Neural progenitor cell (in vitro differentiated cells): ENCODE measurements around the gene MAST3. TPM values are rescaled to one million over a fixed set of nuclear protein-coding genes. Genes with fewer than 3 reads are reported as not detected.
A peak's percentile ranks its signal among the peaks of the same experiment; 100 is the strongest.

Source experiments
- DNase-seq: peaks from one replicate; pipeline ENCODE4 v3.0.0-alpha.2; 2016; ENCODE audit warnings: low spot score
- H2AFZ ChIP-seq: fragments of 200-600 bp; sonication (generic); replicated peaks from 2 replicates; pipeline ENCODE4 v1.6.1; 2016; ENCODE audit warnings: antibody characterized with exemption
- H3F3A ChIP-seq: fragments of 200-600 bp; sonication (generic); 2 replicates; pipeline ENCODE4 v1.6.1; 2016; ENCODE audit warnings: antibody characterized with exemption, low read depth
- H3K27ac ChIP-seq: fragments of 200-600 bp; sonication (generic); 2 replicates; pipeline ENCODE4 v1.5.1; 2016; ENCODE audit warnings: mild to moderate bottlenecking
- H3K27me3 ChIP-seq: fragments of 200-600 bp; sonication (generic); 2 replicates; pipeline ENCODE4 v1.6.1; 2016; ENCODE audit warnings: mild to moderate bottlenecking, moderate library complexity
- H3K36me3 ChIP-seq: fragments of 200-600 bp; sonication (generic); 2 replicates; pipeline ENCODE4 v1.5.1; 2016
- H3K4me1 ChIP-seq: fragments of 200-600 bp; sonication (generic); 2 replicates; pipeline ENCODE4 v1.6.1; 2016; ENCODE audit warnings: mixed run types
- H3K4me2 ChIP-seq: fragments of 200-600 bp; sonication (generic); 2 replicates; pipeline ENCODE4 v1.6.1; 2016
- H3K4me3 ChIP-seq: fragments of 200-600 bp; sonication (generic); 2 replicates; pipeline ENCODE4 v1.5.1; 2016
- H3K79me2 ChIP-seq: fragments of 200-600 bp; sonication (generic); 2 replicates; pipeline ENCODE4 v1.6.1; 2016; ENCODE audit warnings: low read depth
- H3K9ac ChIP-seq: fragments of 200-600 bp; sonication (generic); 2 replicates; pipeline ENCODE4 v1.6.1; 2016
- H3K9me3 ChIP-seq: fragments of 200-600 bp; sonication (generic); 2 replicates; pipeline ENCODE4 v1.5.1; 2016; ENCODE audit warnings: low read depth
- H4K20me1 ChIP-seq: fragments of 200-600 bp; sonication (generic); 2 replicates; pipeline ENCODE4 v1.6.1; 2016; ENCODE audit warnings: low read depth
- H3K27ac Mint-ChIP-seq: 3 replicates; pipeline ENCODE4 v1.8.0; 2021; ENCODE audit warnings: mixed read lengths
- H3K27me3 Mint-ChIP-seq: 2 replicates; pipeline ENCODE4 v1.8.0; 2022; ENCODE audit warnings: low read depth, mild to moderate bottlenecking, inconsistent platforms, moderate library complexity, mixed read lengths; ENCODE audit not compliant: insufficient read depth
- H3K36me3 Mint-ChIP-seq: 3 replicates; pipeline ENCODE4 v1.8.0; 2021; ENCODE audit warnings: mixed read lengths
- H3K4me1 Mint-ChIP-seq: 3 replicates; pipeline ENCODE4 v1.8.0; 2021; ENCODE audit warnings: mixed read lengths
- H3K4me3 Mint-ChIP-seq: 3 replicates; pipeline ENCODE4 v1.8.0; 2021; ENCODE audit warnings: mild to moderate bottlenecking, moderate library complexity, mixed read lengths
- H3K9me3 Mint-ChIP-seq: 3 replicates; pipeline ENCODE4 v1.8.0; 2020; ENCODE audit warnings: mixed read lengths
- CTCF ChIP-seq: fragments of 200-600 bp; sonication (generic); IDR thresholded peaks from 2 replicates; pipeline ENCODE4 v1.5.1; 2017; ENCODE audit warnings: antibody characterized with exemption, mild to moderate bottlenecking
- EZH2 ChIP-seq: fragments of 200-600 bp; sonication (generic); IDR thresholded peaks from 2 replicates; pipeline ENCODE4 v1.6.1; 2017; ENCODE audit warnings: antibody characterized with exemption, mild to moderate bottlenecking, moderate library complexity
- EZH2phosphoT487 ChIP-seq: fragments of 200-600 bp; sonication (generic); IDR thresholded peaks from 2 replicates; pipeline ENCODE4 v1.6.1; 2017; ENCODE audit warnings: antibody characterized with exemption
- total RNA-seq: library from RNA; depleted of rRNA; stranded (reverse); fragments of >200 nt; gene quantifications from 2 replicates; pipeline ENCODE4 v1.2.3, GENCODE V29; 2015; ENCODE audit warnings: low replicate concordance

MAST3 gene
- total RNA-seq, 1 donor from 2014 or later: 2.1 TPM

- peaks cover 17% of the 10 kb centered on the region for H3F3A ChIP-seq
- H3K36me3 Mint-ChIP-seq: no peaks in the 10 kb centered on the region
- H3K27ac Mint-ChIP-seq: peak overlapping the region; percentile 41
- no peak overlapping the region for H3K4me3 ChIP-seq
- no peaks in the 10 kb centered on the region for H3K9me3 ChIP-seq
- peaks cover 31% of the 10 kb centered on the region for H3K27me3 Mint-ChIP-seq
- H3K27me3 ChIP-seq: peaks cover 30% of the 10 kb centered on the region
- no peak overlapping the region for H3K9ac ChIP-seq
- no peaks in the 10 kb centered on the region for H3K36me3 ChIP-seq
- no peak overlapping the region for H3K4me3 Mint-ChIP-seq
- H4K20me1 ChIP-seq: no peaks in the 10 kb centered on the region
- no peak overlapping the region for H2AFZ ChIP-seq
- TF ChIP-seq EZH2phosphoT487 (no peak), EZH2 (no peak), CTCF (no peak)
- no peaks in the 10 kb centered on the region for H3K79me2 ChIP-seq
- H3K27ac ChIP-seq: no peak overlapping the region
- H3K4me2 ChIP-seq: no peak overlapping the region
- H3K4me1 Mint-ChIP-seq: peaks cover 2% of the 10 kb centered on the region
- DNase-seq: no peak
- H3K9me3 Mint-ChIP-seq: peaks cover 2% of the 10 kb centered on the region
- H3K4me1 ChIP-seq: no peaks in the 10 kb centered on the region
Measured at GRCh38 chr19:18176367-18177310, 79.1 kb downstream of the MAST3 start.

- H3K79me2 ChIP-seq: no peaks in the 10 kb centered on the region
- no peak for DNase-seq
- H3K4me1 ChIP-seq: no peaks in the 10 kb centered on the region
- peaks cover 15% of the 10 kb centered on the region for H3K27me3 Mint-ChIP-seq
- no peaks in the 10 kb centered on the region for H3K36me3 Mint-ChIP-seq
- no peaks in the 10 kb centered on the region for H3K9me3 ChIP-seq
- no peak overlapping the region for H2AFZ ChIP-seq
- H3K27me3 ChIP-seq: peaks cover 9% of the 10 kb centered on the region
- no peak overlapping the region for H3K27ac ChIP-seq
- H4K20me1 ChIP-seq: no peaks in the 10 kb centered on the region
- peaks cover 2% of the 10 kb centered on the region for H3K4me1 Mint-ChIP-seq
- no peak overlapping the region for H3K9ac ChIP-seq
- H3K27ac Mint-ChIP-seq: no peak overlapping the region
- no peaks in the 10 kb centered on the region for H3F3A ChIP-seq
- H3K9me3 Mint-ChIP-seq: peaks cover 2% of the 10 kb centered on the region
- H3K36me3 ChIP-seq: no peaks in the 10 kb centered on the region
- no peak overlapping the region for H3K4me3 ChIP-seq
- H3K4me3 Mint-ChIP-seq: no peak overlapping the region
- H3K4me2 ChIP-seq: no peak overlapping the region
- TF ChIP-seq EZH2: no peak
- no peak for TF ChIP-seq EZH2phosphoT487
- no peak for TF ChIP-seq CTCF
Measured at GRCh38 chr19:18179957-18180356, 82.4 kb downstream of the MAST3 start.

GRCh38 chr19:18183529-18183928 is 86.0 kb downstream of the MAST3 start:
- Histone ChIP-seq H3K27me3 (no peaks in the 10 kb centered on the region), H4K20me1 (no peaks in the 10 kb centered on the region), H3K27ac (no peak overlapping the region), H3K4me3 (no peak overlapping the region), H3F3A (peaks cover 7% of the 10 kb centered on the region), H3K4me1 (no peaks in the 10 kb centered on the region), H3K36me3 (no peaks in the 10 kb centered on the region), H3K9ac (no peak overlapping the region), H3K79me2 (no peaks in the 10 kb centered on the region), H3K9me3 (no peaks in the 10 kb centered on the region), H3K4me2 (no peak overlapping the region), H2AFZ (no peak overlapping the region)
- no peak for DNase-seq
- peaks cover 9% of the 10 kb centered on the region for H3K27me3 Mint-ChIP-seq
- H3K4me1 Mint-ChIP-seq: peaks cover 5% of the 10 kb centered on the region
- no peaks in the 10 kb centered on the region for H3K36me3 Mint-ChIP-seq
- no peak overlapping the region for H3K4me3 Mint-ChIP-seq
- TF ChIP-seq CTCF (no peak), EZH2phosphoT487 (no peak), EZH2 (no peak)
- no peaks in the 10 kb centered on the region for H3K9me3 Mint-ChIP-seq
- no peak overlapping the region for H3K27ac Mint-ChIP-seq
